Measurements from ENCODE around the gene TRPM2. TPM values are rescaled to one million over a fixed set of nuclear protein-coding genes. Genes with fewer than 3 reads are reported as not detected.

TRPM2 gene
- total RNA-seq, 1 donor from 2014 or later, result 3.2 TPM

DNA sequence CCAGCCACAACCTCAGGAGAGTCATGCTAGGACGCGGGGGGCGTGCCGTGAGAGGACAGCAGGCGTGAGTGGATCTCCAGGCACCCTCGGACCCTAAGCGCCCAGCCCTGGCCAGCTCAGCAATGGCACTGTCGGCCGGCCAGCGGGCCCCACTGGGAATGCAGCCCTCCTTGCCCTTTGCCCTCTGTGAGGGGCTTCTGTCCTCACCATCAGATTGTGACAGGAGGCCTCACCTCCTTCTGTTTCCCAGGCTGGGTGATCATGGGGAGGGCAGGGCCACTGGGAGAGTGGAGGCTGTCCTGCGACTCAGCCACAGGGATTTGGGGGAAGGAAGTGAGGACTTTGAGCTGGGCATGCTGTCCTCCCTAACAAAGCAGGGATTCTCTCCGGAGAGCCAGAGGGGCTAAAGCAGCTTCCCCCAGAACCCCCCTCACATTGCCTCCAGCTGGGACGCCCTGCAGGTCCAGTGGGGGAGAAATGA is 95.3 kb downstream of the TRPM2 start:
- DNase-seq, result no peak

DNA sequence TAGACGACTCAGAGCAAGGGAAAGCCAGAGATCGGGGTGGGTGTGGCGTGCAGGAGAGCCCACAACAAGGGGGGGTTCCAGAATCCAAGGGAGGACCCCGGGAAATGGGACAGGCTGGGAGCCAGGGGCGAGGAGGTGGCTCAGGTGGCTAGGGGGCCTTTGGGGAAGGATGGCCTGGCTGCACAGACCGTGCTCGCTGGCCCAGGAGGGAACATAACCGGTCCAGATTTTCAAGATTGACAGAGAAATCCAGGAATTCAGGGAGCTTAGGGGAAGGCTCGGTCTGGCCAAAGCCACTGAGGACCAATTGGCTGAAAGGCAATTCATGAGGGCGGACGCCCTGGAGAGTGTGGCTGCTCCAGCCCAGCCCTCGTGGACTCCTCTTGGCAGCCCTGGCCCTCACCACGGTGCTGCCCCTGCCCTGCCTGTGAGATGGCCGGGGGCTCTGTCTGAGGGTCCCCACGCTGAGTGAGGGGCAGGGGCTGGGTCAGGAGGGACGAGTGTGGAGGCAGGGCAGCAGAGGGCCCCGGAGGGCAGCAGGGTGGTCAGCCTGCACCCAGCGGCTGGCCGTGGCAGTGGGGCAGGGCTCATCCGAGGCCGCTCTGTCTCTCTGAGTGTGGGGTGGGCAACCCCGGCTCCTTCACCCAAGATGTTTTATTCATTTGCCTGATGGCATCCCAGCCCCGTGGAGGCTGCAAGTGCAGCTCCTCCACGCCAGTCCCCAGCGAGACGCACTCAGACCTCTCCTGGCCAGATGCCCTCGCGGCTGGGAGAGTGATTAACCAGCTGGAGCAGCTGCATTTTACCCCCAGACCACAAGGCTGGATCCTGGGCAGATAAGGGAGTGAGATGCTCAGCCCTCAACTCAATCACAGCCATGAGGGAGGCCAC is 96.3 kb downstream of the TRPM2 start:
- DNase-seq, result no peak

DNA sequence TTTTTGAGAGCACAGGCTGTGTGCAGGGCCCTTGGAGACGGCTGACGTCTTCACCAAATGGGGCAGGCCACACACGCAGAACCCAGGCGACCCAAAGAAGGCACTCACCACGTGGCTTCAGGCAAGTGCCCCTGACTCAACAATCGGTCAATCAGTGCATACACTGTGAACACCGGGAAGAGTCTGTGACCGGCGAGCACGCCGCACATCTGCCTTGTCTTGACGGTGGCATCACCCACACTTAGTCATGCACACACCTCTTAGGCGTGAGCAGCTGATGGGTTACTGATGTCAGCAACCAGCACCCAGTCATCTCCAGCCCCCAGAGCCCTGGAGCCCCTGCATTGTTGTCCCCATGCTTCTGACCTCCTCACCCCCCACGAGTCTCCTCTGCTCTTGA is 97.0 kb downstream of the TRPM2 start:
- DNase-seq, result no peak

DNA sequence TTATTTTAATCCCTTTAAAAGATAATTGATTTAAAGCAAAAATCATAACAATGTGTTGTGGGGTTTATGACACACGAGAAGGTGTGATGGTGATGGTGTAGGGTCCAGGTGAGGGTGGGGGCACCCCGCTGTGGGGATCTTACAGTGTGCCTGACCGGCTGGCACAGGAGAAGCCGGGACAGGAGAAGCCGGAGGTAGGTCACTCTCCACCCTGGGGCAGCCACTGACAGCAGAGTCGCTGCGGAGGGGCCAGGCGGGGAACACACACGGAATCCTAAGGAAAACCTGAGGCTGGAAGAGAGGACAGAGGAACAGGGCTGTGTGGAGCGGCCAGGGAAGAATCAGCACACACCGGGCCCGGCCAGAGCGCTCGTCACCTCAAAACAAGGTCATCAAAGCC is 97.6 kb downstream of the TRPM2 start:
- no peak for DNase-seq

DNA sequence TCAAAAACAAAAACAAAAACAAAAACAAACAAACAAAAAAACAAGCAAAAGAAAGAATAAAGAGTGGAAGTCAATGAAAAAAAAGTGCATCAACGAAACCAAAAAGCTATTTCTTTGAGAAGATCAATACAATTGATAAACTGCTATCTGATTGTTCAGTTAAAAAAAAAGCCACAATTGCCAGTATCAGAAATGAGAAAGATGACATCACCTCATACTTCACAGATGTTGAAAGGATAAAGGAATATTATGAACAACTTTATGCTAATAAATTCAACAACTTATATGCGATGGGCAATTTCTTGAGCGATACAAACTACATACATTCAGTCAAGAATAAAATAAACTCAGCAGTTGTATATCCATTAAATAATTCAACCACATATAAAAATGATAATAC is 99.7 kb downstream of the TRPM2 start:
- no peak for DNase-seq

DNA sequence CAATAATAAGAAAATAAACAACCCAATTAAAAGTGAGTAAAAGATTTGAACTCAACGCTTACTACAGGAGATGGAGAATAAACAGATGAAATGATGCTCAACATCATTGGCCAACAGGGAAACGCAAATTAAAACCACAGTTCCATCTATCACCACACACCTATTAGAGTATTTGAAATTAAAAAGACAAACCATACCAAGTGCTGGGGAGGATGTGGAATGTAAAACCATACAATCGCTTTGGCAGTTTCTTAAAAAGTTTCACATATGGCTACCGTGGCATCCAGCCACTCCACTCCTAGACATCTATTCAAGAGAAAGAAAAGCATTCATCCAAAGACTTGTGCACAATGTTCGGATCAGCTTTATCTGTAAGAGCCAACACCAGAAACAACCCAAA is 100.6 kb downstream of the TRPM2 start:
- no peak for DNase-seq

DNA sequence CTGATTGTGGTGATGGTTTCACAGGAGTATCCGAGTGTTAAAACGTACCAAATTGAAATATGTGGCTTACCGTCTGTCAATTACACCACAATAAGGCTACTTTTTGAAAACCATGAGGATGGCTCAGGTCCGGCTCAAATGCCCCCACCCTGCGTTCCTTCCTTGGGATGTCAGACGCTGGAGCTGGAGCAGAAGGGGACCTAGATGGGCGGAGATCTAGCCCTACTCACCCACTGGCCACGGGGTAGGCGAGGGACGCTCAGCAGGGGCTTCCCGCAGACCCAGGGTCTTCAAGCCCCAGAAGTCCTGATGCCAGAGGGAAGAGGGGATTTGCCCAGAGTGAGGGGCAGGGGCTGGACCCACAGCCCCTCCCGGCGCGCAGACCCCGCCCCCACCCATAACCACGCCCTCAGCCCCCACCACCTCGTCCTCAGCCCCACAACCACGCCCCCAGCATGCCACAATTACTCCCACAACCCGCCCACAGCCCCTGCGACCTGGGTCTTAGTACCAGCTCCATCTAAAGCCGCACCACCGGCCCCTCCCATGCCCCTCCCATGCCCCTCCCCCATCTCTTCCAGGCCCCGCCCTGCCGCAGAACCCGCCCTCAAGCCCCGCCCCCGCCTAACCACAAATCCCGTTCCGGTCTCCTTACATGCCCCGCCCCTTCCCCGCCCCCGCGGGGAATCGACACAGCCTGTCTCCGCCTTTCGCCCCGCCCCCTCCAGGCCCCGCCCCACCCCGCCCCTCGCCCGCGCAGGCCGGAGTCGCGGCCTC is 101.5 kb downstream of the TRPM2 start, which contains the start of gene LRRC3:
LRRC3 (plus strand) TSS at position 764 of the 777 bp plus-strand sequence. CDS start 1,135 bp downstream, outside the sequence.
- DNase-seq, result peak; percentile 88

DNA sequence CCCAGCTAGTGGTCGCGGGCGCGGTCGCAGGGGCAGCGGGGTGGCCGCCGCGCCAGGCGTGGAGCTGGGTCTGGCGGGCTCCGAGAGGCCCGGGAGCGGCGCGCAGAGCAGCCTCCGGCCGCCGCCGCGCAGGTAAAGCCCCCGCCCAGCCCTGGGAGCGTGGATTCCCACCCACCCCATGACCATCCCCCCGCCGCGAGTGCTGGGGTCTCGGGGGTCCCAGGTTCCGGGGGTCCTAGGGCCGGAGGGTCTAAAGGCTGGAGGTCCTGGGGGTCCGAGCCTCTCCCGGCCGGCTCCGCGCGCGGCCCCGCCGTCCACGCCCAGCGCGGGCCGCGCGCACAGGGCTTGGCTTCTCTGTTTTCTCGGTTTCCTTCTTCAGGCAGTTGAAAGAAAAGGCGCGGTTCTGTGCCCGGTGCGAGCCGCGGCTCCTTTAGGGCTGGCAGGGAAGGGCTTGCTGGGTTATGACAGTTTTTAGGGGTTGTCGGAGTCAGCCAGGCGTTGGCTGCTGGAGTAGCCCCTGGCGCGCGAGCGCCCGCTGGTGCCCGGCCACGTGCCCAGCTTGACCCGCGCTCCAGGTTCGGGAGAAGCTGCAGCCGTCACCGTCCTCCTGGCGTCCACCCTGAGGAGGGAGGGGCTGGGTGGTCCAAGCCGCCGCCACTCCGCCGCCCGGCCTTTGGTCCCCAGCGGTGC is 102.2 kb downstream of the TRPM2 start:
- DNase-seq, result peak; percentile 56

DNA sequence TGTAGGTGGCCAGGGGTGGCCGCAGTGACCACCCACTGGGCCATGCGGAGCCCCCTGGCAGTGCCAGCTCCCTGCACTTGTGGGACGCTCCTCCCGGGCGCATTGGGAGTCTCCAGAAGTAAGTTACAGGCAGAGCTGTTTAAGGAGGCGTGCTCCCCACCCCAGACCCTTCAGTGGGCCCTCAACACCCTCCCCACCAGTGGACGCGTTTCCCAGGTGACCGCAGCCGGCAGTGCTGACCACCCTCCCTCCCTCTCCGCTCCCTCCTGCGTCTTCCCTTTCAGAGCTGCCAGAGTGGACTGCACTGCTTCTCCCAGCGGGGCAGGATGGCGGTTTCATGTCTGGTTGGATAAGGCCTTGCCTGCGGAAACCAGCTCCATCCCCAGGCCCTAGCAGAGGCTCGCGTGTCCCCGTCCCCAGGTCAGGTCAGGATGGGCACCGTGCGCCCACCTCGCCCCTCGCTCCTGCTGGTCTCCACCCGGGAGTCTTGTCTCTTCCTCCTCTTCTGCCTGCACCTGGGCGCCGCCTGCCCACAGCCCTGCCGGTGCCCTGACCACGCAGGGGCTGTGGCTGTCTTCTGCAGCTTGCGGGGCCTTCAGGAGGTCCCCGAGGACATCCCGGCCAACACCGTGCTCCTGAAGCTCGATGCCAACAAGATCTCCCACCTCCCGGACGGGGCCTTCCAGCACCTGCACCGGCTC is 102.9 kb downstream of the TRPM2 start:
- DNase-seq, result no peak

DNA sequence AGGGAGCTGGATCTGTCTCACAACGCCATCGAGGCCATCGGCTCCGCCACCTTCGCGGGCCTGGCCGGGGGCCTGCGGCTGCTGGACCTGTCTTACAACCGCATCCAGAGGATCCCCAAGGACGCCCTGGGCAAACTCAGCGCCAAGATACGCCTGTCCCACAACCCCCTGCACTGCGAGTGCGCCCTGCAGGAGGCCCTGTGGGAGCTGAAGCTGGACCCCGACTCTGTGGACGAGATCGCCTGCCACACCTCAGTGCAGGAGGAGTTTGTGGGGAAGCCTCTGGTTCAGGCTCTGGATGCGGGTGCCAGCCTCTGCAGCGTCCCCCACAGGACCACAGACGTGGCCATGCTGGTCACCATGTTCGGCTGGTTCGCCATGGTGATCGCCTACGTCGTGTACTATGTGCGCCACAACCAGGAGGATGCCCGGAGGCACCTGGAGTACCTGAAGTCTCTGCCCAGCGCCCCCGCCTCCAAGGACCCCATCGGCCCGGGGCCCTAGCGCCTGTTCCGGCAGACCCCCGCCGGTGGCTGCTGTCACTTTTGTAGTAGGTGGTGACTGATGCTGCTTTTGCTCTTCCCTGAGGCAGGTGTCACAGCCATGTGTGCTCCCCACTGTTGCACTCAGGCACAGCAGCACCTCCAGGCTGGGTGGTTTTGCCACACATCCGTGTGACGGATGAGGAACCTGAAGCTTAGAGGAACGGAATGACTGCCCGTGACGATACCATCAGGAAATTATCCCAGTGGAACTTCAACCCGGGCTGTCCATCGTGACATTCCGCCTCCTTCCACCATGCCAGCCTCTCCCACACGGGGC is 103.7 kb downstream of the TRPM2 start:
- no peak for DNase-seq

DNA sequence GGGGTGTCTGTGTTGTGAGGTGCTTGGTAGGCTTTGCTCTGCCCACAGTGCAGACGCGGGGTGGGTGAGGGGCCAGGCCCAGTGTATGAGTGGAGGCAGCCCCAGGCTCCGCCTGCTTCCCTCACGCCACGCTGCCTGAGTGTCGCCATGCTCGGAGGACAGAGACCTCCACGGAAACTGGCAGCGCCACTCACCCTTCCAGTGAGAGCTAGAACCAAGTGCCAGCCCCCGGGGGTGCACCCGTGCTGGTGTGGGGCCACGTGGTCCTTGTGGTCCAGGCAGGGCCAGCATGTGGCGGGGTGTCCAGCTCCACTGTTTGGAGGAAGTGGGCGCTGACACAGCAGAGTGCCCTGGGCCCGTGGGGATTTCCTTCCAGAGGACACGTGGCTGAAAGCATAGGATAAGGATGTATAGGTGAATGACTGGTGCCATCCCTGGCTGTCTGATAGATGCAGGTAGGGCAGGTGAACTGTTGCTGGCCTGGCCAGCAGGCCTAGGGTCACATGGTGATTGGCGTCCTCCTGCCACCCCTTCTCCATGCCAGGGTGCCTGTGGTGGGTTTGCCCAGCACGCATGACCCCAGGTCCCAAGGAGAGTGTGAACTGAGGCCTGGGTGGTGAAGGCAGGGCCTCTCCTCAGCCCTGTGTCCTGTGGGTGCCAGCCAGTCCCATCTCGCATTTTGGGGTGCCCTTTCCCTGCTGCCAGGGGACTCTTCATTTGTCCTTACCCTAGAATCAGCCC is 105.7 kb downstream of the TRPM2 start:
- no peak for DNase-seq

DNA sequence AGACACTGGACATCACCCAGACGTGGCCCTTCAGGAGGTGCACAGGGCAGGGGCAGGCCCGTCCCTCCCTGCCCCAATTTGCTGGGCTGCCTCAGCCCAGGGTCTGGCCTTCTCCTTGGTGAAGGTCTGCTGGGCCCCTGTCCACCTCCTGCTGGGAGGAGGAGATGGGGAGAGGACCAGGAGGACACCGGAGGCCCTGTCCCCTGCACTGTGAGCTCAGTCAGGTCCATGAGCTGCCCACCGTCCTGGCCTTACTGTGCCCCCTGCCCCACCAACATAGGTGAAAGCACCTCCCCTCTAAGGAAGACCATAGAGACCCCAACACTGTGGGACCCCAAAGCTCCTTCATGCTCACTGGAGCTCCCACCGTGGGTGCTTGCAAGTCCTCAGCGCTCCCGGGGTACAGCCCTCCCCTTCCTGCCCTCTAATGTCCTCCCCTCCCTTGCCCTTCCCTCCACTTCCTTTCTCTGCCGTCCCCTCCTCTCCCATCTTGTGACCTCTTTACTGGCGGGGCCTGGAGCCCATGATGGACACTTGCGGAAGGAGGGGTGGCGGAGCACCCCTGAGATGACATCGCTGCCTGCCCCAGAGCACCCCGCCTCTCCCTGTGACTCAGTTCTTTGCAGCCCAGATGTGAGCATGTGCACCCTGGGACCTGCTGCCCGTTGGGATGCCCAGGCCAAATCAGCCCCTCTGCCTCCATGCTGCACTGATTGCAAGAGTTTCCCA is 106.5 kb downstream of the TRPM2 start:
- no peak for DNase-seq

DNA sequence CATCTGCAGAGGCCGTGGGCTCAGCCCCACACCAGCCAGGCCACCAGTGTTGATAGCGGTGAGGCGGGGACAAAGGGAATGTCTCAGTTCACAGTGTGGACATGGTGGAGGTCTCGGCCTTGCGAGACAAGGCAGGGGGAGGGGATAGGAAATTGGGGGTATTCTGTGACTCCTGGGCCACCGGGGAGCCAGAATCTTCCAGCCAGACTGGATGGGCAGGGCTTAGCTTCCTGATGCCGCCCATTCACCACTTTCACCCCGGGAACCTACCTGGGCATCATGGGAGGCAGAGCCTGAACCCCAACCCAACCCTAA is 107.0 kb downstream of the TRPM2 start:
- DNase-seq, result no peak

DNA sequence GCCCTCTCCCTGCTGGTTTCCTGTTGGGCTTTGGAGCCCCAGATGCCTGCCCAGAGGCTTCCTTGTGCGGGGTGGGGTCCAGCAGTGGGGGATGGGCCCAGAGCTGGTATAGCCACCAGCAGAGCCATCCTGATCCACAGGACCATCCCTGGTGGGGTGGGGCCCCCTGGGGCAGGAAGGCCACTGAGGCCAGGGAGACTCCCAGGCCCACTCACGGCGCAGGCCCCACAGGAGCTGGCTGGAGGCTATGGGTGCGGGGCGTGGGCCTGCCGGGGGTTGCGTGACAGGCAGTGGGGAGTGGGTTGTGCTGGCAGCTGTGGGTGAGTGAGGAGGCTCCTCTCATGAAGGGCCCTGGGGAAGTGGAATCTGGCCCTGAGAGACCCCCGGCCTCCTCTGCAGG is 107.6 kb downstream of the TRPM2 start:
- no peak for DNase-seq

DNA sequence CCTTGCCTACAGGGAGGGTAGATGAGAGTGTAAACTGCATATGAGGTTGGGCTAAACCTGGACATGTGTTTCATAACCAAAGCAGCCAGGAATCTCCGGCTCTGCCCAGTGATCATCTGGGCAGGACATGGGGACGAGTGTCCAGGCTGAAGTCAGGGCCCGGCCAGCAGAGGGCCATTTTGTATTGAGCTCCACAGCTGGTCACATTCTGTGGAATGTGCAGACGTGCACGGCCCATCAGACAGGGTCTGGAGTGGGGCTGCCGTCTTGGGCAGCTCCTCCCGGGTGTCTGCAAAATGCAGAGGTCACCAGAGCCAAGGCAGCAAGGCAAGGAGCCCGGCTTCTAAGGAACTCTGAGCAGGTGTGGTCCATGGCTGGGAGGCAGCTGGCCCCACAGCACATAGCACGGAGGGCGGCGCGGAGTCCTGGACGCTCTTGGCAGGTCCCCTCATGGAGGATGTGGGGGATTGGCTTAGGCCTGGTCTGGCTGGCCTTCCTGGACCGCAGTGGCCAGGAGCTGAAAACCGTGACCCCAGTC is 108.1 kb downstream of the TRPM2 start:
- peak; percentile 13 for DNase-seq

DNA sequence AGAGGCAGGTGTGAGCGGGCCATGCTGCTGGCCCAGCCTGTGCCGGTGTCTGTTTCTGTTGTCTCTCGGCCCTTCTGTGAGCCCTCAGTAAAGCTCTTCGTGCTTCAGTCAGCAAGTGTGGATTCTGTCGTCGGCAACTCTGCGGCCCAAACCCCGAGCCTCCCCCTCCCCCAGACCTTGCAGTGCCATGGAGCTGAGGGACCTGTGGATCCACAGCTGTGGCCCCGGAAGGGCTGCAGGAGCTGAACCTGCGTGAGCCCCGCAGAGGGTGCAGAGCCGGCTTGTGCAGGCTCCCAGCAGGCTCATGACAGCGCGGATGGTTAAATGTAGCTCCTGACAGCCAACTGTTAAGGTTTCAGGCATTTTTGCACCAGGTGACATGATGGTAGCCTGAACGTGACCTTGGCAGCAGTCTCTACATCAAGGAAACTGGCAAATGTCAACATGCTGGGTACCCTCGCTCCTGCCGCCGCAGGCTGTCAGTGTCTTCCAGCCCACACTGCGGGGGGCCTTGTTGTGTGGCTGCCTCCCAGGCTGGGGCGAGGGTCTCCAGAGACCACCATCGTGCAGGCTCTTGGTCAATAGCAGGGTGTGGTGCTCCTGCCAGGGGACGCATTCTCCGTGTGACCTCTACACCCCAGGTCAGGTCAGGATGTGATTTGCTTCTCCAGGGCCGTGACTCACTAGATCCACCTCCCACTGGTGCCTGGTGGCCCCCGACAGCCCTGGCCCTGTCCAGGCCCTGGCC is 108.8 kb downstream of the TRPM2 start:
- no peak for DNase-seq

DNA sequence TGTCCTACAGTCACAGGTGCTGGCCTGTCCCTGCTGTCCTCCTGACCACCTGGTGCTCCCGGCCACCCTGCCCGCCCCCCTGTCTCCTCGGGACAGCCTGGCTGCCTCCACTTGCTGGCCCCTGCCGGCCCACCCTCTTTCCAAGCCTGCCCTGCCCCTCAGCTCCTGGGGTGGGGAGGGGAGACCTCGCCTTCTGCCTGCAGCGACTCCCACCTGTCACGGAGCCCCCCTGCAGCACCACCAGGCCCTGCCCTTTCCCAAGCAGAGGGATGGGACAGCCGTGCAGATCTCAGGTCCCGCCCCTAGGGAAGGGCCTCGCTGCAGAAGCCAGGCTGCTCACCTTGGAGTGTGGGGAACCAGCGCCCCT is 109.4 kb downstream of the TRPM2 start:
- DNase-seq, result no peak

DNA sequence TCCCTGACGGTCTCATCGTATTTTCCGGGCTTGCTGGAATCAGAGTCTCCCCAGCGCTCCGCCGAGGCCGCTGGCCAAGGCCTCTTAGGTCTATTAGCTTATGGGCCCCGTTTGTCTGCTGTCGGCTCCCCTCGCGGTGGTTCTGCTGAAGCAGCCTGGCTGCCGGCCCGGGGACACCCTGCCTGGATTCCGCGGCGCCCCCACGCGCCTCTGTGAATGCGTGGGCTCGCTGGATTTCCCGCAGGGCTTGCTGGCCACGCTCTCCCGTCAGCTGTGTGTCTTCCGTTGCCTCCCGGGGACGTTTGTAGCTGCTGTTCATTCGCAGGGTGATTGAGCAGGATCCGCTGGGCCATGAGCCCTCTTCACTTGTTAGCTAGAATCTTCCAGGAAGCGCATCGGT is 110.3 kb downstream of the TRPM2 start:
- DNase-seq, result no peak

DNA sequence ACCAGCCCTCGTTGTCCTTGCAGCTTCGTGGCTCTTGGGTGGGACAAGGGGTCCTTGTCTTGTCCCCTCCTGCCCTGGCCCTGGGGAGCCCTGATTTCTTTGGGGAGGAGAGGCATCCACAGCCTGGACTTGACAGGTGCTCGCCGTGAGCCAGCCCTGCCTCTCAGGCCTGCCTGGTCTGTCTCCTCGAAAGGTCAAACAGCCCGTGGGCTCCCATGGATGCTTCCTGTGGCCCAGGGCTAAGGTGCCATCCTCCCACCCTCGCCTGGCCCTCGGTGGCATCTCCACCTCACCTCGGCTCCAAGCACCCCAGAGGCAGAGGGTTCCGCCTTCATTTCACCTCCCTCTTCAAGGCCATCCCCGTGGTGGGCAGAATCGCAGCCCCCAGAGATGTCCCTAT is 110.9 kb downstream of the TRPM2 start:
- no peak for DNase-seq
